ENCODE data around the gene ETV2. TPM values are rescaled to one million over a fixed set of nuclear protein-coding genes. Genes with fewer than 3 reads are reported as not detected.

The ETV2 gene
- 0.30 TPM in 1 of 2 replicates, not detected in the other for total RNA-seq

GRCh38 chr19:35641515-35642151 is at the start of gene ETV2:
ETV2 (plus strand) TSS chr19:35641745; CDS start chr19:35642461, 716 bp downstream.

GRCh38 chr19:35612559-35613321 is 28.8 kb upstream of the ETV2 start, which contains the start of gene HAUS5:
HAUS5 (plus strand) TSS chr19:35612735; CDS start chr19:35612795, 60 bp downstream.

GRCh38 chr19:35628565-35629331 is 12.8 kb upstream of the ETV2 start, which contains the start of gene RBM42:
RBM42 (plus strand) TSS chr19:35629036; CDS start chr19:35629154, 118 bp downstream.

GRCh38 chr19:35648017-35648961 is 6.7 kb downstream of the ETV2 start, which contains the start of gene COX6B1:
COX6B1 (plus strand) TSS chr19:35648323; CDS start chr19:35651244, 2,921 bp downstream.

GRCh38 chr19:35666251-35666913 is 24.8 kb downstream of the ETV2 start, which contains the start of gene UPK1A:
UPK1A (plus strand) TSS chr19:35666517; CDS start chr19:35666813, 296 bp downstream.

Other genes starting within 250 kb of the ETV2 start
- gene FFAR2, start 193.5 kb upstream of the ETV2 start, total RNA-seq: not detected in 2 replicates
- not detected in 2 replicates for gene KRTDAP, start 151.3 kb upstream of the ETV2 start, total RNA-seq
- not detected in 2 replicates for gene DMKN, start 128.1 kb upstream of the ETV2 start, total RNA-seq
- gene SBSN, start 113.4 kb upstream of the ETV2 start, total RNA-seq: not detected in 2 replicates
- not detected in 2 replicates for gene GAPDHS, start 108.3 kb upstream of the ETV2 start, total RNA-seq
- 72.6 and 78.6 TPM in 2 replicates for gene TMEM147, start 96.1 kb upstream of the ETV2 start, total RNA-seq
- gene ATP4A, start 78.1 kb upstream of the ETV2 start, total RNA-seq: not detected in 2 replicates
- not detected in 2 replicates for gene PMIS2, start 55.6 kb upstream of the ETV2 start, total RNA-seq
- 6.8 and 9.9 TPM in 2 replicates for gene HAUS5, start 29.0 kb upstream of the ETV2 start, total RNA-seq
- gene RBM42, start 12.7 kb upstream of the ETV2 start, total RNA-seq: 48.3 and 53.3 TPM in 2 replicates
- 282 and 403 TPM in 2 replicates for gene COX6B1, start 6.6 kb downstream of the ETV2 start, total RNA-seq
- not detected in 2 replicates for gene UPK1A, start 24.8 kb downstream of the ETV2 start, total RNA-seq
- not detected in 2 replicates for gene ZBTB32, start 62.8 kb downstream of the ETV2 start, total RNA-seq
- 3.6 and 7.0 TPM in 2 replicates for gene KMT2B, start 76.3 kb downstream of the ETV2 start, total RNA-seq
- gene IGFLR1, start 100.7 kb downstream of the ETV2 start, total RNA-seq: 0.91 and 4.2 TPM in 2 replicates
- gene U2AF1L4, start 103.7 kb downstream of the ETV2 start, total RNA-seq: 3.9 and 14.0 TPM in 2 replicates
- gene PSENEN, start 103.9 kb downstream of the ETV2 start, total RNA-seq: 14.0 and 15.2 TPM in 2 replicates
- 5.2 and 9.0 TPM in 2 replicates for gene LIN37, start 106.8 kb downstream of the ETV2 start, total RNA-seq
- gene HSPB6, start 115.3 kb downstream of the ETV2 start, total RNA-seq: 0.65 and 3.0 TPM in 2 replicates
- 2.6 and 4.0 TPM in 2 replicates for gene PROSER3, start 116.4 kb downstream of the ETV2 start, total RNA-seq
- gene ARHGAP33, start 133.8 kb downstream of the ETV2 start, total RNA-seq: 2.6 and 4.0 TPM in 2 replicates
- gene PRODH2, start 171.1 kb downstream of the ETV2 start, total RNA-seq: not detected in 2 replicates
- gene NPHS1, start 210.8 kb downstream of the ETV2 start, total RNA-seq: not detected in 2 replicates
- 0.15 TPM in 1 of 2 replicates, not detected in the other for gene KIRREL2, start 215.2 kb downstream of the ETV2 start, total RNA-seq
- 1.2 and 5.5 TPM in 2 replicates for gene APLP1, start 226.8 kb downstream of the ETV2 start, total RNA-seq

Measured in epithelial cell of umbilical artery (primary cell).